MCF 10A (cell line): ENCODE results near the gene PIGR. TPM values are rescaled to one million over a fixed set of nuclear protein-coding genes. Genes with fewer than 3 reads are reported as not detected.

Source experiments
- BruUV-seq: library from RNA; stranded (reverse); fragments of 400-500 nt; replicated peaks from 2 replicates; lab custom pipeline; 2021; lab: Mats Ljungman, UMichigan
- CTCF ChIA-PET: fragments of 300-600 bp; sonication (Branson Sonifier 250); formaldehyde crosslinking; extraction: SDS; loops from one replicate; lab custom pipeline; 2021; ENCODE audit warnings: antibody characterized with exemption, inconsistent platforms; lab: Yijun Ruan, JAX
- POLR2A ChIA-PET: fragments of 300-600, 350-650 bp; sonication (Branson Sonifier 250); formaldehyde crosslinking; extraction: SDS; loops from one replicate; lab custom pipeline; 2020; ENCODE audit warnings: antibody characterized with exemption, inconsistent platforms; lab: Yijun Ruan, JAX
- DNase-seq: peaks from one replicate; pipeline ENCODE4 v3.0.0-alpha.2; 2018; ENCODE audit not compliant: unreplicated experiment
- H3K27ac Mint-ChIP-seq: one replicate; pipeline ENCODE4 v1.8.0; 2022; ENCODE audit warnings: mild to moderate bottlenecking, low read depth, mixed read lengths; ENCODE audit not compliant: unreplicated experiment
- H3K27me3 Mint-ChIP-seq: one replicate; pipeline ENCODE4 v1.8.0; 2022; ENCODE audit warnings: mixed read lengths; ENCODE audit not compliant: insufficient read depth, unreplicated experiment
- H3K36me3 Mint-ChIP-seq: one replicate; pipeline ENCODE4 v1.8.0; 2022; ENCODE audit warnings: mild to moderate bottlenecking, moderate library complexity, mixed read lengths; ENCODE audit not compliant: insufficient read depth, unreplicated experiment
- H3K4me1 Mint-ChIP-seq: one replicate; pipeline ENCODE4 v1.8.0; 2022; ENCODE audit warnings: mixed read lengths; ENCODE audit not compliant: insufficient read depth, unreplicated experiment
- H3K4me3 Mint-ChIP-seq: one replicate; pipeline ENCODE4 v1.8.0; 2022; ENCODE audit warnings: mild to moderate bottlenecking, moderate library complexity, mixed read lengths; ENCODE audit not compliant: unreplicated experiment
- H3K9me3 Mint-ChIP-seq: one replicate; pipeline ENCODE4 v1.8.0; 2022; ENCODE audit warnings: mixed read lengths; ENCODE audit not compliant: unreplicated experiment
- CTCF ChIP-seq: fragments of 200-600 bp; IDR thresholded peaks from one replicate; pipeline ENCODE4 v1.8.0; 2022; ENCODE audit warnings: antibody characterized with exemption, mild to moderate bottlenecking; ENCODE audit not compliant: unreplicated experiment
- intact Hi-C: fragments of 100-400 bp; cut with micrococcal nuclease; formaldehyde crosslinking; loops from 2 replicates; pipeline ENCODE4 v1.14.1; 2022
- total RNA-seq: library from RNA; stranded (reverse); gene quantifications from 2 replicates; pipeline ENCODE4 v1.2.3, GENCODE V29; 2022

Gene PIGR
- total RNA-seq, 1 experiment from 2014 or later, result not detected

GRCh38 chr1:206893380-206893779 lies 52.9 kb downstream of the PIGR start:
- intact Hi-C loops, result loop anchor here (10.0 kb wide), 1 partner anchor 431 kb away; the partner anchor contains the start of gene CD55
- peaks cover 84% of the 10 kb centered on the region for H3K4me1 Mint-ChIP-seq
- H3K27ac Mint-ChIP-seq, result peak overlapping the region; percentile 95
- peak overlapping the region; percentile 2 for H3K4me3 Mint-ChIP-seq
- POLR2A ChIA-PET, result interaction anchor here (0.8 to 12.1 kb wide), 9 partner anchors 8 to 218 kb away, joined by 3 to 271 read pairs (median 3); partner anchors contain the start of gene IL20
- no peaks in the 10 kb centered on the region for H3K9me3 Mint-ChIP-seq
- no peak for TF ChIP-seq CTCF
- H3K36me3 Mint-ChIP-seq, result peaks cover 10% of the 10 kb centered on the region
- CTCF ChIA-PET, result interaction anchor here (0.7 to 7.4 kb wide), 10 partner anchors 8 to 282 kb away, joined by 3 to 72 read pairs (median 6); partner anchors contain the start of gene IL20
- DNase-seq, result no peak
- no TSS peak for BruUV-seq
- H3K27me3 Mint-ChIP-seq, result no peaks in the 10 kb centered on the region

GRCh38 chr1:206892351-206892984 lies 53.8 kb downstream of the PIGR start:
- TF ChIP-seq CTCF, result no peak
- DNase-seq, result peak; percentile 89
- intact Hi-C loops, result loop anchor here (10.0 kb wide), 1 partner anchor 432 kb away; the partner anchor contains the start of gene CD55
- Mint-ChIP-seq H3K27ac (peak overlapping the region; percentile 95), H3K27me3 (no peaks in the 10 kb centered on the region), H3K36me3 (peaks cover 6% of the 10 kb centered on the region), H3K9me3 (no peaks in the 10 kb centered on the region), H3K4me1 (peaks cover 89% of the 10 kb centered on the region), H3K4me3 (peak overlapping the region; percentile 2)
- ChIA-PET POLR2A (interaction anchor here (0.5 to 12.1 kb wide), 15 partner anchors 7 to 488 kb away, joined by 3 to 271 read pairs (median 3); partner anchors contain the start of genes C1orf116 and IL20), CTCF (interaction anchor here (0.6 to 7.4 kb wide), 9 partner anchors 9 to 166 kb away, joined by 3 to 72 read pairs (median 5); partner anchors contain the start of gene IL20)
- no TSS peak for BruUV-seq

DNA sequence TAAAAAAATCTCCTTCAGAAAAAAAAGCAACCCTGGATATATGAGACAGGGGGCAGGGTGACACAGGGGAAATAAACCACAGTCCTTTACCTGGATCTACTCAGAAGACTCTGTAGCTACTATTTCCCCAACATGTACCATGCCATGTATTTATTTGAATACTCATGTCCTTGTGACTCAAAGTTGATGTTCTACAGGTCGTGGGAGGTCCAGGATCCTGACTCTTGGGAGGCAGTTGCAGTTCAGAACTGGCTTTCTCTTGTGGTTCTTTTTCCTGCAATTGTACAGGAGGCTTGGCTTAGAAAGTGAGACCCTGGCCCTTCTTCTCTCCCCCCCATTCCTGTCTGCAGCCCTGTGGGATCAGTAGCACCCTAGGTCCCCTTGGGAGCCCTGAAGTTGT lies 54.9 kb downstream of the PIGR start:
- intact Hi-C loops, result loop anchor here (10.0 kb wide), 1 partner anchor 433 kb away; the partner anchor contains the start of gene CD55
- no peak for TF ChIP-seq CTCF
- H3K9me3 Mint-ChIP-seq, result no peaks in the 10 kb centered on the region
- POLR2A ChIA-PET, result interaction anchor here (0.6 to 12.1 kb wide), 5 partner anchors 9 to 182 kb away, joined by 3 to 271 read pairs (median 7); partner anchors contain the start of gene IL20
- peaks cover 91% of the 10 kb centered on the region for H3K4me1 Mint-ChIP-seq
- CTCF ChIA-PET, result interaction anchor here (0.5 to 7.4 kb wide), 5 partner anchors 16 to 165 kb away, joined by 3 to 72 read pairs (median 25); partner anchors contain the start of gene IL20
- peak; percentile 59 for DNase-seq
- H3K4me3 Mint-ChIP-seq, result peak overlapping the region; percentile 45
- H3K27me3 Mint-ChIP-seq, result no peaks in the 10 kb centered on the region
- H3K36me3 Mint-ChIP-seq, result peaks cover 6% of the 10 kb centered on the region
- H3K27ac Mint-ChIP-seq, result peak overlapping the region; percentile 95
- BruUV-seq, result no TSS peak
